ENCODE data around the gene FANCF. TPM values are rescaled to one million over a fixed set of nuclear protein-coding genes. Genes with fewer than 3 reads are reported as not detected.

Gene FANCF
- polyA plus RNA-seq, 1 donor from 2014 or later: 22.2 TPM

DNA sequence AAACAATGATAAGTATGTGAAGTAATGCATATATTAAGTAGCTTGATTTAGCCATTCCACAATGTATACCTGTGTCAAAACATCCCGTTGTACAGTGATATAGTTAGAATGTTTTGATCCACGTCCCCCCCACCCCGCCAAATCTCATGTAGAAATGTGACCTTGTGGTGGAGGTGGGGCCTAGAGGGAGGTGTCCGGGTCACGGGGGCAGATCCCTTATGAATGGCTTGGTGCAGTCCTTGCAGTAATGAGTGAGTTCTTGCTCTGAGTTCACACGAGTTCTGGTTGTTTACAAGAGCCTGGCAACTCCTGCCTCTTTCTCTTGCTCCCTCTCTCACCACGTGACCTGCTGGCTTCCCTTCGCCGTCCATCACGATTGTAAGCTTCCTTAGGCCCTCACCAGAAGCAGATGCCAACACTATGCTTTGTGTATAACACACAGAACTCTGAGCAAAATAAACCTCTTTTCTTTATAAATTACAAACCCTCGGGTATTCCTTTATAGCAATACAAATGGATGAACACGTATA lies 41.6 kb downstream of the FANCF start:
- H2AFZ ChIP-seq (ENCODE audit: low read depth, low read length): no peak overlapping the region
- H3K9me3 ChIP-seq (ENCODE audit: low read length): no peaks in the 10 kb centered on the region
- H4K20me1 ChIP-seq (ENCODE audit: insufficient read depth): no peaks in the 10 kb centered on the region
- TF ChIP-seq TAF1 (IDR thresholded peaks at IDR 0.05; ENCODE audit: low read depth) (no peak), EP300 (conservative IDR thresholded peaks at IDR 0.05; ENCODE audit: poor library complexity, severe bottlenecking) (no peak), MXI1 (conservative IDR thresholded peaks at IDR 0.05; ENCODE audit: poor library complexity, severe bottlenecking) (no peak), POLR2AphosphoS5 (IDR thresholded peaks at IDR 0.05) (no peak), SMC3 (conservative IDR thresholded peaks at IDR 0.05; ENCODE audit: poor library complexity) (no peak), EZH2 (IDR thresholded peaks at IDR 0.05; ENCODE audit: borderline replicate concordance, insufficient read depth, low read length, poor library complexity, severe bottlenecking) (no peak)
- TF ChIP-seq, protein P1, sequence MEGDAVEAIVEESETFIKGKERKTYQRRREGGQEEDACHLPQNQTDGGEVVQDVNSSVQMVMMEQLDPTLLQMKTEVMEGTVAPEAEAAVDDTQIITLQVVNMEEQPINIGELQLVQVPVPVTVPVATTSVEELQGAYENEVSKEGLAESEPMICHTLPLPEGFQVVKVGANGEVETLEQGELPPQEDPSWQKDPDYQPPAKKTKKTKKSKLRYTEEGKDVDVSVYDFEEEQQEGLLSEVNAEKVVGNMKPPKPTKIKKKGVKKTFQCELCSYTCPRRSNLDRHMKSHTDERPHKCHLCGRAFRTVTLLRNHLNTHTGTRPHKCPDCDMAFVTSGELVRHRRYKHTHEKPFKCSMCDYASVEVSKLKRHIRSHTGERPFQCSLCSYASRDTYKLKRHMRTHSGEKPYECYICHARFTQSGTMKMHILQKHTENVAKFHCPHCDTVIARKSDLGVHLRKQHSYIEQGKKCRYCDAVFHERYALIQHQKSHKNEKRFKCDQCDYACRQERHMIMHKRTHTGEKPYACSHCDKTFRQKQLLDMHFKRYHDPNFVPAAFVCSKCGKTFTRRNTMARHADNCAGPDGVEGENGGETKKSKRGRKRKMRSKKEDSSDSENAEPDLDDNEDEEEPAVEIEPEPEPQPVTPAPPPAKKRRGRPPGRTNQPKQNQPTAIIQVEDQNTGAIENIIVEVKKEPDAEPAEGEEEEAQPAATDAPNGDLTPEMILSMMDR (IDR thresholded peaks at IDR 0.05; ENCODE audit: poor library complexity, severe bottlenecking): no peak
- TF ChIP-seq, protein P2, sequence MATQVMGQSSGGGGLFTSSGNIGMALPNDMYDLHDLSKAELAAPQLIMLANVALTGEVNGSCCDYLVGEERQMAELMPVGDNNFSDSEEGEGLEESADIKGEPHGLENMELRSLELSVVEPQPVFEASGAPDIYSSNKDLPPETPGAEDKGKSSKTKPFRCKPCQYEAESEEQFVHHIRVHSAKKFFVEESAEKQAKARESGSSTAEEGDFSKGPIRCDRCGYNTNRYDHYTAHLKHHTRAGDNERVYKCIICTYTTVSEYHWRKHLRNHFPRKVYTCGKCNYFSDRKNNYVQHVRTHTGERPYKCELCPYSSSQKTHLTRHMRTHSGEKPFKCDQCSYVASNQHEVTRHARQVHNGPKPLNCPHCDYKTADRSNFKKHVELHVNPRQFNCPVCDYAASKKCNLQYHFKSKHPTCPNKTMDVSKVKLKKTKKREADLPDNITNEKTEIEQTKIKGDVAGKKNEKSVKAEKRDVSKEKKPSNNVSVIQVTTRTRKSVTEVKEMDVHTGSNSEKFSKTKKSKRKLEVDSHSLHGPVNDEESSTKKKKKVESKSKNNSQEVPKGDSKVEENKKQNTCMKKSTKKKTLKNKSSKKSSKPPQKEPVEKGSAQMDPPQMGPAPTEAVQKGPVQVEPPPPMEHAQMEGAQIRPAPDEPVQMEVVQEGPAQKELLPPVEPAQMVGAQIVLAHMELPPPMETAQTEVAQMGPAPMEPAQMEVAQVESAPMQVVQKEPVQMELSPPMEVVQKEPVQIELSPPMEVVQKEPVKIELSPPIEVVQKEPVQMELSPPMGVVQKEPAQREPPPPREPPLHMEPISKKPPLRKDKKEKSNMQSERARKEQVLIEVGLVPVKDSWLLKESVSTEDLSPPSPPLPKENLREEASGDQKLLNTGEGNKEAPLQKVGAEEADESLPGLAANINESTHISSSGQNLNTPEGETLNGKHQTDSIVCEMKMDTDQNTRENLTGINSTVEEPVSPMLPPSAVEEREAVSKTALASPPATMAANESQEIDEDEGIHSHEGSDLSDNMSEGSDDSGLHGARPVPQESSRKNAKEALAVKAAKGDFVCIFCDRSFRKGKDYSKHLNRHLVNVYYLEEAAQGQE (IDR thresholded peaks at IDR 0.05; ENCODE audit: borderline replicate concordance): no peak
- no peaks in the 10 kb centered on the region for H3K27me3 ChIP-seq (ENCODE audit: insufficient read depth, low read depth, low read length)
- H3K36me3 ChIP-seq (ENCODE audit: insufficient read depth, low read length): no peaks in the 10 kb centered on the region
- H3K4me3 ChIP-seq (ENCODE audit: low read length): no peak overlapping the region
- no peaks in the 10 kb centered on the region for H3K79me2 ChIP-seq (replicated peaks; ENCODE audit: insufficient read depth, low read length)
- H3K9ac ChIP-seq (ENCODE audit: low read length): no peak overlapping the region
- no peaks in the 10 kb centered on the region for H3K9me2 ChIP-seq (ENCODE audit: insufficient read depth, low read length)
- no peaks in the 10 kb centered on the region for H3F3A ChIP-seq (ENCODE audit: insufficient read depth, low read length, poor library complexity, severe bottlenecking)
- H3K27ac ChIP-seq (ENCODE audit: low read length): no peak overlapping the region
- no peak overlapping the region for H3K4me2 ChIP-seq (ENCODE audit: low read length)

DNA sequence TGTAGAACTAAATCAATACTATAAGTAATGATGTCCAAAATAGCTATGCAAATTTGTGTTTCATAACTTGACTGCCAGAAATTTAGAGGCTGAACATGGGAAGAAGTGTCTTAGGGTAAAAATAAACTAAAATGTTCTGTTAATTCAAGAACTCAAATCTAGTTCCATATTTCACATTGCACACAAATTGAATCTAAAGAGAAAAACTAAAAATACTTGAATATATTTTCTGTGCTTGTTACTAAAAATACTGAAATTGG lies 43.5 kb downstream of the FANCF start:
- Histone ChIP-seq H3K9me2 (ENCODE audit: insufficient read depth, low read length) (no peaks in the 10 kb centered on the region), H2AFZ (ENCODE audit: low read depth, low read length) (no peak overlapping the region), H3K79me2 (replicated peaks; ENCODE audit: insufficient read depth, low read length) (no peaks in the 10 kb centered on the region), H3K4me3 (ENCODE audit: low read length) (no peak overlapping the region), H3K4me2 (ENCODE audit: low read length) (no peak overlapping the region), H3F3A (ENCODE audit: insufficient read depth, low read length, poor library complexity, severe bottlenecking) (no peaks in the 10 kb centered on the region), H4K20me1 (ENCODE audit: insufficient read depth) (no peaks in the 10 kb centered on the region), H3K36me3 (ENCODE audit: insufficient read depth, low read length) (no peaks in the 10 kb centered on the region), H3K9me3 (ENCODE audit: low read length) (no peaks in the 10 kb centered on the region), H3K27me3 (ENCODE audit: insufficient read depth, low read depth, low read length) (no peaks in the 10 kb centered on the region), H3K27ac (ENCODE audit: low read length) (no peak overlapping the region), H3K9ac (ENCODE audit: low read length) (no peak overlapping the region)
- TF ChIP-seq RAD21 (conservative IDR thresholded peaks at IDR 0.05) (no peak), MXI1 (conservative IDR thresholded peaks at IDR 0.05; ENCODE audit: poor library complexity, severe bottlenecking) (no peak), SMC3 (conservative IDR thresholded peaks at IDR 0.05; ENCODE audit: poor library complexity) (no peak), EP300 (conservative IDR thresholded peaks at IDR 0.05; ENCODE audit: poor library complexity, severe bottlenecking) (no peak), TAF1 (IDR thresholded peaks at IDR 0.05; ENCODE audit: low read depth) (no peak)
- TF ChIP-seq, protein P2 (IDR thresholded peaks at IDR 0.05; ENCODE audit: borderline replicate concordance): no peak
- TF ChIP-seq, protein P1 (IDR thresholded peaks at IDR 0.05; ENCODE audit: poor library complexity, severe bottlenecking): no peak
